GM12874 (cell line): ENCODE results near the gene APC.
A peak's percentile ranks its signal among the peaks of the same experiment; 100 is the strongest.

Experiments
- CTCF ChIP-seq: IDR thresholded peaks from 2 replicates; pipeline ENCODE4 v1.5.1; 2011; ENCODE audit warnings: low read depth, mild to moderate bottlenecking, control low read depth, low read length, moderate library complexity; ENCODE audit not compliant: insufficient read depth

APC gene

GRCh38 chr5:112737463-112738190 lies at the start of gene APC:
Gene APC, plus strand, starts transcription at chr5:112737885. Its CDS starts 17,006 bp downstream, at chr5:112754891.
- TF ChIP-seq CTCF = 0 out of 2 replicates have a peak, but pooled peaks have one; percentile 12

- no peak for TF ChIP-seq CTCF
Observed at GRCh38 chr5:112689155-112689909, 48.4 kb upstream of the APC start.

GRCh38 chr5:112690605-112691338 lies 46.9 kb upstream of the APC start:
- TF ChIP-seq CTCF = no peak

- no peak for TF ChIP-seq CTCF
Observed at GRCh38 chr5:112691339-112691680, 46.4 kb upstream of the APC start.

GRCh38 chr5:112691758-112692157 lies 45.9 kb upstream of the APC start:
- TF ChIP-seq CTCF = peak; percentile 43

GRCh38 chr5:112692472-112692871 lies 45.2 kb upstream of the APC start:
- no peak for TF ChIP-seq CTCF

- no peak for TF ChIP-seq CTCF
Observed at GRCh38 chr5:112693301-112693700, 44.4 kb upstream of the APC start.
